Pancreas (tissue), 10 donors: ENCODE results near the gene STAC2. TPM values are rescaled to one million over a fixed set of nuclear protein-coding genes. Genes with fewer than 3 reads are reported as not detected.

Experiments used
- ATAC-seq, 4 donors: fragments of 200-7000 bp; cut with Tn5 transposase; one replicate each; pipeline versions ENCODE4 v1.8.0 to v1.9.1; 2020; ENCODE audit warnings: mild to moderate bottlenecking in 4 of 4, moderate library complexity in 4 of 4
- DNase-seq, 6 donors: peaks; one replicate each; pipeline ENCODE4 v3.0.0-alpha.2; 2020
- FAIRE-seq: peaks from 2 replicates; lab custom pipeline; 2012; peaks lifted over from hg19 to GRCh38; lab: Jason Lieb, UNC
- H3K27ac ChIP-seq, 4 donors: fragments of 200-600 bp; sonication (generic); 1 replicate in 3 of 4; 2 replicates in 1 of 4; pipeline versions ENCODE4 v1.5.0 to v1.8.0; 2020
- H3K27me3 ChIP-seq, 4 donors: fragments of 200-600 bp; one replicate each; pipeline ENCODE4 v1.8.0; 2021
- H3K36me3 ChIP-seq, 3 donors: fragments of 200-600 bp; sonication (generic) in 1 of 3; one replicate each; pipeline versions ENCODE4 v1.5.0 to v1.8.0; 2020 to 2021
- H3K4me1 ChIP-seq, 3 donors: fragments of 200-600 bp; one replicate each; pipeline ENCODE4 v1.8.0; 2021
- H3K4me3 ChIP-seq, 4 donors: fragments of 200-600 bp; sonication (generic) in 2 of 4; one replicate each; pipeline versions ENCODE4 v1.5.0 to v1.8.0; 2020 to 2021
- H3K9me3 ChIP-seq, 4 donors: fragments of 200-600 bp; one replicate each; pipeline ENCODE4 v1.8.0; 2021
- WGBS, 2 donors: extraction: QIAGEN DNeasy Blood & Tissue Kit; methylation state at CpG; one replicate each; pipeline ENCODE4 v1.1.7; 2013; 5-methylcytosine and 5-hydroxymethylcytosine counted together
- intact Hi-C, 3 donors: fragments of 100-400 bp; cut with DNase I; formaldehyde crosslinking; loops; one replicate each; pipeline versions ENCODE4 v1.11.1 to v1.14.2; 2022
- polyA plus RNA-seq, 2 donors: library from polyadenylated mRNA; stranded (reverse); fragments of 200-250 nt; gene quantifications; one replicate each; pipeline ENCODE4 v1.2.3, GENCODE V29; 2013
- total RNA-seq, 6 donors: library from RNA; stranded (reverse); fragmentation: NEBNext Ultra II Directional in 4 of 6; extraction: Animal tissue kit (Norgen Biotek cat#: 25700) in 4 of 6; gene quantifications; one replicate each; pipeline versions ENCODE4 v1.2.1 to v1.2.4, GENCODE V29; 2021 to 2023
- TF ChIP-seq, protein P1 (sequence below), 4 donors: fragments of 200-600 bp; sonication (generic) in 3 of 4; IDR thresholded peaks; one replicate each; pipeline versions ENCODE4 v1.5.0 to v1.8.0; 2021; ENCODE audit warnings: antibody characterized with exemption in 4 of 4
- donor health status: healthy with polysubstance abuse.
- donor health status: DM: no; HTN: no; CAD: no; lungs with moderate emphysema.
- donor health status: DM: no; HTN: no; CAD: no.
- donor health status: control.
- donor health status: control.
- donor health status: Bipolar disorder and iron deficiency.
- donor health status: DM: yes; HTN: yes; CAD: no.
- donor health status: DM: no; HTN: no; CAD: no.
- donor health status: DM: no; HTN: no; CAD: no.
- donor health status: DM: yes; HTN: yes; CAD: no.

STAC2 gene
- total and polyA plus RNA-seq, 8 donors, result 0.07 to 0.12 (median 0.09) TPM; not detected in 3

DNA sequence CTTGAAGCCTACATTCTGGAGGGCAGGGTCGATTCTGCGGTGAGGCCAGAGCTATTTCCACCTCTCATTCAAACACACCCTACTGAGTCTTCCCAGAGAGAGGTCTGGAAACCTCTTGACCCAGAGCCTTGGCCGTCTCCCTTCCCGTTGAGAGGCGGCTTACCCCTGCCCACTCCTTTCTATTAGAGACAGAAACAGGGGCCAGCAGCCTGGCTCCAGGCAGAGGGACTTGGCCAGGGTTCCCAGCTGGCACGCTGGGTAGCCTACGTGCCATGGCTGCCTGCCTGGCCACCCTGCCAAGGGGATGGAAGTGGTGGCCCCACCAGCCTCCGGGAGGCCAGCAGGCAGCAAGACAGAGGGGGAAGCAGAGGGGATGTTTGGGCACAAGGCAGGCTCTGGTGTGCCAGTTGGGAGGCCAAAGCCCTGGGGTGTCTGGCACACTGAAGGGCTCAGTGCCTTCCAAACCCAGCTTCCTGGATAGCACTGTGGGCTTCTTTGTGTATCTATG, 6.0 kb downstream of the STAC2 start:
- intact Hi-C loops, result no loop called here
- FAIRE-seq, result no peak
- Histone ChIP-seq H3K36me3 (no peaks in the 10 kb centered on the region), H3K4me1 (no peaks in the 10 kb centered on the region), H3K9me3 (no peaks in the 10 kb centered on the region), H3K27me3 (no peaks in the 10 kb centered on the region), H3K27ac (no peak overlapping the region), H3K4me3 (no peak overlapping the region)
- WGBS, 2 donors, result 49 to 60% methylated on average over 8 of the region's 8 CpGs
- TF ChIP-seq, protein P1, sequence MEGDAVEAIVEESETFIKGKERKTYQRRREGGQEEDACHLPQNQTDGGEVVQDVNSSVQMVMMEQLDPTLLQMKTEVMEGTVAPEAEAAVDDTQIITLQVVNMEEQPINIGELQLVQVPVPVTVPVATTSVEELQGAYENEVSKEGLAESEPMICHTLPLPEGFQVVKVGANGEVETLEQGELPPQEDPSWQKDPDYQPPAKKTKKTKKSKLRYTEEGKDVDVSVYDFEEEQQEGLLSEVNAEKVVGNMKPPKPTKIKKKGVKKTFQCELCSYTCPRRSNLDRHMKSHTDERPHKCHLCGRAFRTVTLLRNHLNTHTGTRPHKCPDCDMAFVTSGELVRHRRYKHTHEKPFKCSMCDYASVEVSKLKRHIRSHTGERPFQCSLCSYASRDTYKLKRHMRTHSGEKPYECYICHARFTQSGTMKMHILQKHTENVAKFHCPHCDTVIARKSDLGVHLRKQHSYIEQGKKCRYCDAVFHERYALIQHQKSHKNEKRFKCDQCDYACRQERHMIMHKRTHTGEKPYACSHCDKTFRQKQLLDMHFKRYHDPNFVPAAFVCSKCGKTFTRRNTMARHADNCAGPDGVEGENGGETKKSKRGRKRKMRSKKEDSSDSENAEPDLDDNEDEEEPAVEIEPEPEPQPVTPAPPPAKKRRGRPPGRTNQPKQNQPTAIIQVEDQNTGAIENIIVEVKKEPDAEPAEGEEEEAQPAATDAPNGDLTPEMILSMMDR (IDR thresholded peaks at IDR 0.05), result no peak
- peak in 1 of 6 donors; percentile 30 for DNase-seq
- ATAC-seq, result no peak

DNA sequence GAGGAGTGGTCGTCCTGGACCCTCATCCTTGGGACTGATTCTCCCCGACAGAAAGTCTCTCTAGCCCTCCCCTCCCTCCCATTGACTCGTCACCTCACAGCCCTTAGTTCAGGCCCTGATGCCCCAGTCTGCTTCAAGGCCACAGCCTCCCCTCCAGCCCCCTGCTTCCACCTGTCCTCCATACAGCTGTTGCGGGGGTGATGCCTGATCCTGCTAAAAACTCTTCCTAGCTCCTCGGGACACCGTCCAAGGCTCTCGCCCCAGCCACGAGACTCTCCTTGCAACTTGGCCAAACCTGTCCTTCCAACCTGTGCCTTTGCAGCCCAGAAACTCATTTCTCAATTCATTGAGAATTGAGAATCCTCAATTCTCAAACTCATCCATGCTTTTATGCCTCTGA, 6.8 kb downstream of the STAC2 start:
- H3K9me3 ChIP-seq, result no peaks in the 10 kb centered on the region
- 52 to 59% methylated on average over 8 of the region's 8 CpGs for WGBS, 2 donors
- no peak overlapping the region for H3K27ac ChIP-seq
- no peaks in the 10 kb centered on the region for H3K4me1 ChIP-seq
- TF ChIP-seq, protein P1 (IDR thresholded peaks at IDR 0.05), result no peak
- peak in 1 of 6 donors; percentile 30 for DNase-seq
- no peak for FAIRE-seq
- H3K4me3 ChIP-seq, result no peak overlapping the region
- no peak for ATAC-seq
- no peaks in the 10 kb centered on the region for H3K27me3 ChIP-seq
- intact Hi-C loops, result no loop called here
- no peaks in the 10 kb centered on the region for H3K36me3 ChIP-seq

DNA sequence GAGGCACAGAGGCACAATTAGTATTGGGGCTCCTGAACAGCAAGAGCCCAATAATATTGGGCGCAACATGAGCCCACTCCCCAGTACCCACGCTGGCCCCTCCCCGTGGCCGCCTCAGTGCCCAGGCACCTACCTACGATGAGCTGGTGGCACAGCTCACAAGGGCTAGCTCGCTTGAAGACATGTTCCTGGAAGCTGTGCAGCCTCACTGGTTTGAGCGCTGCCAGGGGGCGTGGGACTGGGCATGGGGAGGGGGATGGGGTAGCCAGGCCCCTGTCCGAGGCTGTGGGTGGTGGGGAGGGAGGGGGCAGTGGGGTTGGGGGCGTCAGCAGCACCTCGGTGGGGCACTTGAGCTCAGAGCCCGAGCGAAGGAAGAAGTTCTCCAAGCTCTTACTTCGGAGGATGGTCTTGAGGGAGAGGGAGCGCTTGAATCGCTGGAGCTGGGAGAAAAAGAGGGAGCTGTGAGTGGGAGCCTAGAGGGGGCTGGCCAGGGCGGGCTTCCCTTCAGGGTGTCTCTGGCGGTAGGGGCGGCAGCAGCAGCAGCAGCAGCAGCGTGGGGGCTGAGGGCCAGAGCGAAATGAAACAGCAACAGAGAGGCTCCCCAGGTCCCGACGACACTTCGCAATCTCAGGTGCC, 7.9 kb downstream of the STAC2 start:
- DNase-seq, result peak in 1 of 6 donors; percentile 27
- H3K27me3 ChIP-seq, result no peaks in the 10 kb centered on the region
- H3K27ac ChIP-seq, result no peak overlapping the region
- H3K9me3 ChIP-seq, result no peaks in the 10 kb centered on the region
- TF ChIP-seq, protein P1 (IDR thresholded peaks at IDR 0.05), result no peak
- intact Hi-C loops, result no loop called here
- no peak for FAIRE-seq
- H3K4me3 ChIP-seq, result no peak overlapping the region
- no peaks in the 10 kb centered on the region for H3K36me3 ChIP-seq
- H3K4me1 ChIP-seq, result no peaks in the 10 kb centered on the region
- 16 to 19% methylated on average over 24 of the region's 24 CpGs for WGBS, 2 donors
- no peak for ATAC-seq

DNA sequence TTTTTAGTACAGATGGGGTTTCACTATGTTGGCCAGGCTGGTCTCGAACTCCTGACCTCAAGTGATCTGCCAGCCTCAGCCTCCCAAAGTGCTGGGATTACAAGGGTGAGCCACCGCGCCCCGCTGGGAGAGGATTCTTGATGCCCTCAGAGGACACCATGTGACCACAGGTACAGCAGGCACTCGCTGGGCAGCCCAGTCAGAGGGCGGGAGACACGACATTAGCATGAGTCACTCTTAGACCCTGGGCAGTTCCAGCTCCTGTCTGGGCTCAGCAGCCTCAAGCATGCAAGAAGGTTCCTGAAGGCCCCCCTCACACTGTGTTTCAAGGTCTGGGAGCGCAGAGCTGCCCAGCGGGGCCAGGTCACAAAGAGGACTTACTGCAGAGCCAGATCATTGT, 11.9 kb downstream of the STAC2 start:
- DNase-seq (no peak), FAIRE-seq (no peak), ATAC-seq (peak in 2 of 4 donors; percentile 37 to 39)
- H3K9me3 ChIP-seq, result no peaks in the 10 kb centered on the region
- no peaks in the 10 kb centered on the region for H3K27me3 ChIP-seq
- H3K4me3 ChIP-seq, result no peak overlapping the region
- intact Hi-C loops, result no loop called here
- H3K27ac ChIP-seq, result no peak overlapping the region
- H3K4me1 ChIP-seq, result no peaks in the 10 kb centered on the region
- WGBS, 2 donors, result 67 to 70% methylated on average over 9 of the region's 9 CpGs
- TF ChIP-seq, protein P1 (IDR thresholded peaks at IDR 0.05), result no peak
- no peaks in the 10 kb centered on the region for H3K36me3 ChIP-seq

DNA sequence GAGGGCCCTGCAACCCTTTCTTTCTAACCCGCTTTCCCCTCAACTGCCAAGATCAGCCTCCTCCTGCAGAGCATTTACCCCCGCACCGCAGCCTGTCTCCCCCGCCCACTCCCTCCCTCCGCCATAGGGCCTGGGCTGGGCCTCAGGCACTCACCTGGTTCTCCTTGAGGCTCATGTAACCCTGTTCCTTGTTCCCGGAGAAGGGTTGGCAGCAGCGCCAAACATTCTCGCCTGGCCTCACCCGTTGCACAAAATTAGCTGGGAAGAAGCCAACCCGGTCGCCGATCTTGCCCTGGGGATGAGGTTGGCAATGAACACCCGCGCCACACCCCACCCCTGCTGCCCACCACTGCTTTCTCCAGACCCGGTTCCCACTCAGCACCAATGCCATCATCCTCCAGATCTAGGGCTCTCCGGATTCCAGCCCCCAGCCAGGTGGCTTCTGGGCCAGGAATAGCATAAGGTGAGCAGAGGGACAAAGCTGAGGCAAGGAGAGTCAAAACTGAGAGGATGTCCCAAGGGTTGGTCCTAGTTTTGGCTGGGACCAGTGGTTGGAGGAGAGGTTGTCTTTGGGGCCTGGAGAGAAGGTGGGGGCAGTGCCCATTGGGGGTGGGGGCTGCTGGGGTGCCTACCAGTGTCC, 12.8 kb downstream of the STAC2 start:
- DNase-seq (peak in 1 of 6 donors; percentile 54), ATAC-seq (peak in 2 of 4 donors; percentile 34 to 40), FAIRE-seq (no peak)
- no peaks in the 10 kb centered on the region for H3K4me1 ChIP-seq
- intact Hi-C loops, result no loop called here
- no peak overlapping the region for H3K4me3 ChIP-seq
- no peaks in the 10 kb centered on the region for H3K9me3 ChIP-seq
- 45 to 50% methylated on average over 16 of the region's 16 CpGs for WGBS, 2 donors
- H3K27ac ChIP-seq, result no peak overlapping the region
- no peaks in the 10 kb centered on the region for H3K27me3 ChIP-seq
- no peaks in the 10 kb centered on the region for H3K36me3 ChIP-seq
- TF ChIP-seq, protein P1 (IDR thresholded peaks at IDR 0.05), result no peak
